PC-3 (cell line): ENCODE data around the gene RBPJ.

ENCODE experiments used
- EZH2 ChIP-seq: fragments of 300-600 bp; sonication (generic); IDR thresholded peaks from one replicate; pipeline ENCODE4 v1.6.1; 2017; ENCODE audit warnings: antibody characterized with exemption, mild to moderate bottlenecking, low read length; ENCODE audit not compliant: unreplicated experiment
- TF ChIP-seq, protein P1 (sequence below): fragments of 300-600 bp; sonication (generic); conservative IDR thresholded peaks from 2 replicates; pipeline ENCODE4 v1.5.1; 2017; ENCODE audit warnings: antibody characterized with exemption, low read depth, mild to moderate bottlenecking, low read length

DNA sequence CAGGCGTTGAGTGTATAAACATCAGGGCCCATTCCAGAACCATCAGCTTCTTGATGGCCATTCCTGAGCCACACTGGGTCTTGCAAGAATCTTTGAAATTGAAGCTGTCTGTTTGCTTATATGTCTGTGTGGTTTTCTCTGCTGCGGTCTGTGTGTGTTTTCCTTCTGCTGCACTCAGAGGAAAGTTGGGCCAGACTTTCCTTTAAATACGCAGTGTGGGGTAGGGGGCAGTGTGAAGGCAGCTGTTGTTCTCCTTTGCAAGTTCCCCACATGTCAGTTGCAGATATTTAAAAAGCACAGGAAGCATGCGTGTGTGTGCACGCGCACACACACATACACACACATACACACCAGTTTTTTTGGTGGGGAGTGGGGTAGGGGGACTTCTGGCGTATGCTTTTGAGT is 137.3 kb downstream of the RBPJ start:
- TF ChIP-seq EZH2: no peak
- TF ChIP-seq, protein P1, sequence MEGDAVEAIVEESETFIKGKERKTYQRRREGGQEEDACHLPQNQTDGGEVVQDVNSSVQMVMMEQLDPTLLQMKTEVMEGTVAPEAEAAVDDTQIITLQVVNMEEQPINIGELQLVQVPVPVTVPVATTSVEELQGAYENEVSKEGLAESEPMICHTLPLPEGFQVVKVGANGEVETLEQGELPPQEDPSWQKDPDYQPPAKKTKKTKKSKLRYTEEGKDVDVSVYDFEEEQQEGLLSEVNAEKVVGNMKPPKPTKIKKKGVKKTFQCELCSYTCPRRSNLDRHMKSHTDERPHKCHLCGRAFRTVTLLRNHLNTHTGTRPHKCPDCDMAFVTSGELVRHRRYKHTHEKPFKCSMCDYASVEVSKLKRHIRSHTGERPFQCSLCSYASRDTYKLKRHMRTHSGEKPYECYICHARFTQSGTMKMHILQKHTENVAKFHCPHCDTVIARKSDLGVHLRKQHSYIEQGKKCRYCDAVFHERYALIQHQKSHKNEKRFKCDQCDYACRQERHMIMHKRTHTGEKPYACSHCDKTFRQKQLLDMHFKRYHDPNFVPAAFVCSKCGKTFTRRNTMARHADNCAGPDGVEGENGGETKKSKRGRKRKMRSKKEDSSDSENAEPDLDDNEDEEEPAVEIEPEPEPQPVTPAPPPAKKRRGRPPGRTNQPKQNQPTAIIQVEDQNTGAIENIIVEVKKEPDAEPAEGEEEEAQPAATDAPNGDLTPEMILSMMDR: no peak
